ENCODE data around the gene ZFYVE26. TPM values are rescaled to one million over a fixed set of nuclear protein-coding genes. Genes with fewer than 3 reads are reported as not detected.

Gene ZFYVE26
- total RNA-seq, 2 donors from 2014 or later = 22.6 to 32.5 TPM

- ATAC-seq (ENCODE audit: insufficient number of reproducible peaks, low FRiP score, low read depth) (no peak), DNase-seq (ENCODE audit: low spot score) (no peak)
- Histone ChIP-seq H3K4me3 (no peak overlapping the region), H3K4me1 (ENCODE audit: control insufficient read depth in 1 of 2, low read depth in 2 of 2) (no peaks in the 10 kb centered on the region), H3K27ac (no peak overlapping the region), H3K9me3 (no peaks in the 10 kb centered on the region), H3K36me3 (no peaks in the 10 kb centered on the region), H3K27me3 (replicated peaks; ENCODE audit: insufficient read depth) (no peaks in the 10 kb centered on the region)
- no peak for TF ChIP-seq CTCF (IDR thresholded peaks at IDR 0.05)
Observed at GRCh38 chr14:67728258-67728657, 88.1 kb downstream of the ZFYVE26 start.

- no peak for DNase-seq (ENCODE audit: low spot score)
- no peaks in the 10 kb centered on the region for H3K27me3 ChIP-seq (replicated peaks; ENCODE audit: insufficient read depth)
- no peak overlapping the region for H3K27ac ChIP-seq
- no peak overlapping the region for H3K4me3 ChIP-seq
- no peak for ATAC-seq (ENCODE audit: insufficient number of reproducible peaks, low FRiP score, low read depth)
- no peaks in the 10 kb centered on the region for H3K36me3 ChIP-seq
- no peaks in the 10 kb centered on the region for H3K9me3 ChIP-seq
- TF ChIP-seq CTCF (IDR thresholded peaks at IDR 0.05) = no peak
- H3K4me1 ChIP-seq (ENCODE audit: control insufficient read depth in 1 of 2, low read depth in 2 of 2) = peaks cover 0 to 5% of the 10 kb centered on the region in 2 donors
Observed at GRCh38 chr14:67727361-67727760, 89.0 kb downstream of the ZFYVE26 start.

GRCh38 chr14:67725171-67725570, 91.2 kb downstream of the ZFYVE26 start:
- Histone ChIP-seq H3K27ac (no peak overlapping the region), H3K36me3 (no peaks in the 10 kb centered on the region), H3K4me1 (ENCODE audit: control insufficient read depth in 1 of 2, low read depth in 2 of 2) (peaks cover 0 to 12% of the 10 kb centered on the region in 2 donors), H3K4me3 (no peak overlapping the region), H3K9me3 (no peaks in the 10 kb centered on the region), H3K27me3 (replicated peaks; ENCODE audit: insufficient read depth) (no peaks in the 10 kb centered on the region)
- TF ChIP-seq CTCF (IDR thresholded peaks at IDR 0.05) = no peak
- DNase-seq (ENCODE audit: low spot score) (no peak), ATAC-seq (ENCODE audit: insufficient number of reproducible peaks, low FRiP score, low read depth) (no peak)

- TF ChIP-seq CTCF (IDR thresholded peaks at IDR 0.05) = no peak
- no peaks in the 10 kb centered on the region for H3K9me3 ChIP-seq
- H3K27ac ChIP-seq = no peak overlapping the region
- H3K4me1 ChIP-seq (ENCODE audit: control insufficient read depth in 1 of 2, low read depth in 2 of 2) = peaks cover 0 to 12% of the 10 kb centered on the region in 2 donors
- no peaks in the 10 kb centered on the region for H3K27me3 ChIP-seq (replicated peaks; ENCODE audit: insufficient read depth)
- peak overlapping the region; percentile 12 for H3K4me3 ChIP-seq
- ATAC-seq (ENCODE audit: insufficient number of reproducible peaks, low FRiP score, low read depth) (peak; percentile 43), DNase-seq (ENCODE audit: low spot score) (no peak)
- H3K36me3 ChIP-seq = no peaks in the 10 kb centered on the region
Observed at GRCh38 chr14:67722293-67722692, 94.1 kb downstream of the ZFYVE26 start.

DNA sequence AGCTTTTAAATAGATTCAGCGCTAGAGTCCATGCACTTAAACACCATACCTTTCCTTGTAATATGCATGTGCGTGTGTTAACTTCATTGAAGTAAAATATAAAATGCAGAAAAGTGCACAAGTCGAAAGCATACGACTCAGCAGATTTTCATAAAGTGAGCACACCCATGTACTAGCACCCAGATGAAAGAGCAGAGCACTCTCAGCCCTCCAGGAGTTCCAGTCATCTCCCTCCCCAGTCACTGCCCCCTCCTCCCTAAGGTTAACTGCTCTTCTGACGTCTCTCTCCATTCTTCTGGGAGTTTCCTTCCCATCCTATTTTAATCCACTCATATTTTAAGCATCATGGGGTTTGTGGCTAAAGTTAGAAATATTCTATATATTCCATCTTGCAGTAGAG, 94.5 kb downstream of the ZFYVE26 start:
- Histone ChIP-seq H3K36me3 (no peaks in the 10 kb centered on the region), H3K27me3 (replicated peaks; ENCODE audit: insufficient read depth) (no peaks in the 10 kb centered on the region), H3K4me3 (no peak overlapping the region), H3K4me1 (ENCODE audit: control insufficient read depth in 1 of 2, low read depth in 2 of 2) (peaks cover 0 to 12% of the 10 kb centered on the region in 2 donors), H3K27ac (no peak overlapping the region), H3K9me3 (no peaks in the 10 kb centered on the region)
- DNase-seq (ENCODE audit: low spot score) (no peak), ATAC-seq (ENCODE audit: insufficient number of reproducible peaks, low FRiP score, low read depth) (no peak)
- TF ChIP-seq CTCF (IDR thresholded peaks at IDR 0.05) = no peak
